Left renal pelvis (tissue), 4 donors: ENCODE results near the gene HSD17B11. TPM values are rescaled to one million over a fixed set of nuclear protein-coding genes. Genes with fewer than 3 reads are reported as not detected.
"Not testable (repeated sequence)": the region's sequence is repeated elsewhere in the genome, so short reads cannot be mapped to it uniquely, and the experiment has no call there.

ENCODE experiments used
- DNase-seq, 4 donors: peaks; one replicate each; pipeline ENCODE4 v3.0.0-alpha.2; 2013; ENCODE audit warnings: low read depth in 4 of 4, low spot score in 3 of 4
- polyA plus RNA-seq, 4 donors: library from polyadenylated mRNA; unstranded; fragments of 120-200 nt; gene quantifications; one replicate each; pipeline ENCODE4 v1.2.1, GENCODE V29; 2013; ENCODE audit not compliant: insufficient read length in 4 of 4

The HSD17B11 gene
- polyA plus RNA-seq, 4 donors = 56.4 to 87.1 (median 62.7) TPM

- DNase-seq = no peak
These were observed 80.2 kb downstream of the HSD17B11 start for GRCh38 chr4:87310691-87311335.

GRCh38 chr4:87309625-87310024 lies 81.4 kb downstream of the HSD17B11 start:
- no peak for DNase-seq

- DNase-seq = no peak
These were observed 84.9 kb downstream of the HSD17B11 start for GRCh38 chr4:87306056-87306455.

- no peak for DNase-seq
These were observed 85.4 kb downstream of the HSD17B11 start for GRCh38 chr4:87305562-87305961.

- DNase-seq = no peak
These were observed 86.1 kb downstream of the HSD17B11 start for GRCh38 chr4:87304745-87305432.

GRCh38 chr4:87299898-87300297 lies 91.1 kb downstream of the HSD17B11 start:
- DNase-seq = no peak

- DNase-seq = no peak
These were observed 92.6 kb downstream of the HSD17B11 start for GRCh38 chr4:87298362-87298761.

- not testable (repeated sequence) for DNase-seq
These were observed 96.1 kb downstream of the HSD17B11 start for GRCh38 chr4:87294911-87295310.

GRCh38 chr4:87293889-87294288 lies 97.1 kb downstream of the HSD17B11 start:
- DNase-seq = not testable (repeated sequence)

GRCh38 chr4:87286970-87287369 lies 104.0 kb downstream of the HSD17B11 start:
- DNase-seq = no peak

Other genes with a start within 250 kb of the HSD17B11 start
- gene KLHL8, start 170.6 kb downstream of the HSD17B11 start, polyA plus RNA-seq = 10 to 100 TPM; 15.8 to 20.8 (median 19.1) TPM
- under 1 TPM; 0.29 to 0.58 (median 0.42) TPM for gene HSD17B13, start 68.3 kb downstream of the HSD17B11 start, polyA plus RNA-seq
- 10 to 100 TPM; 69.7 to 79.8 (median 72.0) TPM for gene NUDT9, start 31.4 kb upstream of the HSD17B11 start, polyA plus RNA-seq
- gene SPARCL1, start 138.2 kb upstream of the HSD17B11 start, polyA plus RNA-seq = 100 to 1,000 TPM in 1 of 4 donors, 10 to 100 TPM in 2, 1 to 10 TPM in 1; 6.5 to 158 (median 33.3) TPM
- under 1 TPM in 2 of 4 donors, not detected in 2; 0.05 to 0.06 TPM for gene DSPP, start 217.3 kb upstream of the HSD17B11 start, polyA plus RNA-seq